ENCODE measurements around the gene IDH3A.

IDH3A gene

DNA sequence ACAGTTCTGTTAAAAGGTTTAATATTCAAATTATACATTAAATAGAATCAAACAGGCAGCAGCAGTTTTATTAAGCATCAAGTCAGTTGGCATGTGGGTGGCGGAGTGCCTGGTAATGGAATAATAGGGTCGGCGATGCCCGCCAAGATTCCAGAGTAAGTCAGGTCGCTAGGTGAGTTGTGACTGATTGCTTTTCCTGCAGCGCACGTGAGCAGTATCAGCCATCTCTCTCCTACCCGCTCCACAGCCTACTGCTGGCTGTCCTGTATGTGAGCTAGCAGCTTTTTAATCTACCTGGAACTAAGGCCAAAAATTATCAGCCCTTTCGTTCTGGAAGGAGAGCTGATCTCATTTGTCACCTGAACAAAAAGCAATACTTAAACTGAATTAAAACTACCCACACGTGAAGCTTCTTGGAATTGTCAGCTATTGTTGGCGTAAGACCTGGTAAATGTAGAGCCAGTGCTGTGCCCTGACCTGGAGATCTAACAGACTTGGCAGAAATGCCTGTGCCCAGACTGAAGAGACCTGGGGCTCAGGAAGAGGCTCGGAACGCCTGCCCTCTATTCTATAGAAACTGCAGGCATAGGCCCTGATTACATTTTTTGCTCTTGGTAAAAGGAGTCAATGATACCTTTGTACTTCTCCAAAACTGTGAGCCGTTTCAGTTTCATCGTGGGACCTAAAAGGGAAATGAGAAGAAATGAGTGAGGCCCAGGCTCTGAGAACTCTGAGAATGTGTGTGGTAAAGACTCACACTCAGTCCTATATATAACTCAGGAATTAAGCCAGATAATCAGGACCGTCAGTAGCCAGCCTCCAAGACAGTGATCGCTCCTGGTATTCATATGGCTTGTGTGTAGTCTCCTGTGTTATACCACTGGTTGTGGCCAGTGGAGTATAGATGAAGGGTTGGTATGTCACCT is 21.9 kb downstream of the IDH3A start:
- no peak for DNase-seq

DNA sequence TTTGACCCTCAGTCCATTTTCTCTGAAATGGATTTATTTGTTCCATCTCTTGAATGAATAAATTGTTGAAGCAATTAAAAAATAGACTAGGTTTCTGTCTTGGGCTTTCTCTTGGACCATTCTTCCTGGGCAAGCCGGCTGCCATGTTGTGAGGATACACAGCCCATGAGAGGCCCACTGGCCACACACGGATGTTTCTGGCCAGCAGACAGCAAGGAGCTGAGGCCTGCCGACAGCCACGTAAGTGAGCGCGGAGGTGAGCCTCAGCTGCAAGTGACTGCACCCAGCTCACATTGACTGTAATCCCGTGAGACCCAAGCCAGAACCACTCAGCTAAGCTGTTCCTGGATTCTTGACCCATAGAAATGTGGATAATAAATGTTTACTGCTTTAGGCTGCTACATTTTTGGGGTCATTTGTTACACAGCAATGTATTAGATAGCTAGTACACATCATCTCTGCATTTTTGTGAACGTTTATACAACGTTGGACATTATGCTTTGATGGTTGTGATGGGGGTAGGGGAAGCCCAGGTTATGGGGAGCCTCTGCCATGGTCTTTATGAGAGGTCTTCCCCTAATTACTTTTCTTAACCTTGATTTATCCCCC is 22.8 kb downstream of the IDH3A start:
- DNase-seq: no peak

DNA sequence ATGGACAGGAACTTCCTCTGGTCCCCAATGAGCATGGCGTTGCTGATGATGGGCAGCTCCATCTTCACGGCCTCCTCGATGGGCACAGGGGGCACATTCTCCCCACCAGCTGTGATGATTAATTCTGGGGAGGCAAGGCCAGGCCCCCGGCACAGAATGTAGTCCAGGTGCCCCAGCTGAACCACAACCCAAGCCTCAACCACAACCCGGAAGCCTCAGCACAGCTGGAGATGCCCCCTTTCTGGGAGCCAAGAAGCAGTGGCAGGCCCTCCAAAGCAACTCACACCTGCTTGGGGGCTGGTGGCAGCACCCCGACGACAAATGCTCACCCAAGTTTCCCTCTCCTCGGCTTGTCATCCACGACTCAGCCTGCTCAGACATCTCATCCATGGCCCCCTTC is 25.2 kb downstream of the IDH3A start:
- no peak for DNase-seq

DNA sequence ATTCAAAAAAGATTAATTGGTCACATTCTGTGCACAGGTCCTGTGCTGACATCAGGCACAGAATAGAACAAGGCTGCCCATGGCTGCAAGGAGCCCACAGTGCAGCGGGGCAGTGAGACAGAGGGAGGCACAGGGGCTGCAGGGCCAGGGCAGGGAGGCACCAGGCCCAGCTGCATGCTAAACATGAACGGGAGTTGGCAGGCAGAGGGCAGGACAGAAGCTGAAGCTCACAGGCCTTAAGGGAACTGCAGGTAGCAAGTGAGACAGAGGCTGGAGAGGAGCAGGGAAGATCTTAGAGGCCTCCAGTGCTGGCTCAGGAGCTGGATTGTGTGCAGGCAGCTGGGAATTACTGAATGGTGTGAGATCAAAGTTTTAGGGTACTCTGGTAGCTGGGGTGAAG is 26.2 kb downstream of the IDH3A start:
- DNase-seq: no peak

DNA sequence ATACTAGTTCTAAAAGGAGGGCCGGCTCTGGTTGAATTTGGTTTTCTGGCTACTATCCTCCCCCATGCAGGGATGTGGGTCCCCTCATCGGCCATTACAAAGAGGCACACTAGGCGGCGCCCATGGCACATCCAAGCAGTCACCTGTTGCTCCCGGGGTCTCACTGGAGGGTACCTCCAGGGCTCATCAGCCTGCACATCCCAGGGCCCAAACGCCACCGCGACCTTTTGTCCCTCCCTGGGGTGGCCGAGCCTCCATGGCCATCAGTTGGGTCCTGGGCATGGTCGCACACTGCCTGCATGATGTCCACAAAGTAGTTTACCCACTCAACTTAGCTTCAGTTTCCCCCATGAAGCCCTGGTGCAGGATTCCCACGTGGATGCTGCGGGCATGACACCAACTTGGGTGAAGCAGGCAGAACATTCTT is 28.3 kb downstream of the IDH3A start:
- peak; percentile 12 for DNase-seq

DNA sequence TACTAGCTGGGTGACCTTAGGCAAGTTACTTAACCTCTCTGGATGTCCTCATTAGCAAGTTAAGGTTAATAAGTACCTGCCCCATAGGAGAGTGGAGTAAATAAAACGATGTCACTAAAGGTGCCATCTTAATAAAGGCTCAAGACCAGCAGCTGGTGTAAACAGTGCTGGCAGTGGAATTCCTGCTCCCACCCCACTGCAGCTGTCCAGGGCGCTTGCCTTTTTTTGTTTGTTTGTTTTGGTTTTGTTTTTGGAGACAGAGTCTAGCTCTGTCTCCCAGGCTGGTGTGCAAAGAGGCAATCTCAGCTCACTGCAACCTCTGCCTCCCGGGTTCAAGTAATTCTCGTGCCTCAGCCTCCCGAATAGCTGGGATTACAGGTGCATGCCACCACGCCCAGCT is 28.9 kb downstream of the IDH3A start:
- no peak for DNase-seq

DNA sequence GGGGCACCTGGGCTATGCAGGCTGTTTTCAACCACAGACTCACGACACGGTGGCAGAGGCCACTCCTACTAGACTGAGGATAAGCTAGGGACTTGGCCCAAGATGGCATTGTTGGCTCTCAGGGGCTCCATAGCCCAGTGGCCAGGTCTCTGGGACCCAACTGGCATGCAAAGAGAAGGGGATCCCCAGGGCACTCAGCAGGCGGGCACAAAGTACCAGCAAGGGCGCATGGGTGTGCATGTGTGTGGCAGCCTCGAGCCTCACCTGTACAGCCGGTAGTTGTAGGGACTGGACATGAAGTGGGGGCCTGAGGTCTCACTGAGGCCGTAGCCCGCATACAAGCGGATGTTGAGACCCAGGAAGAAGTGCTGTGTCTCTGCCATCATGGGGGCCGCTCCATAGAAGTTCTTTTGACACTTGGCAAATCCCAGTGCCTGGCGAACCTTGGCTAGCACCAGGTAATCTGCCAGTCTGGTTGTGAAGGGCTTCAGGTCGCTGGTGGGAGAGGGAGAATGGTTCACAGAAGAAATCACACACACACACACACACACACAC is 30.2 kb downstream of the IDH3A start:
- DNase-seq: no peak

GRCh38 chr15:78179906-78180305 is 30.7 kb downstream of the IDH3A start:
- no peak for DNase-seq

- DNase-seq: no peak
Observed at GRCh38 chr15:78182336-78182700, 33.2 kb downstream of the IDH3A start.

DNA sequence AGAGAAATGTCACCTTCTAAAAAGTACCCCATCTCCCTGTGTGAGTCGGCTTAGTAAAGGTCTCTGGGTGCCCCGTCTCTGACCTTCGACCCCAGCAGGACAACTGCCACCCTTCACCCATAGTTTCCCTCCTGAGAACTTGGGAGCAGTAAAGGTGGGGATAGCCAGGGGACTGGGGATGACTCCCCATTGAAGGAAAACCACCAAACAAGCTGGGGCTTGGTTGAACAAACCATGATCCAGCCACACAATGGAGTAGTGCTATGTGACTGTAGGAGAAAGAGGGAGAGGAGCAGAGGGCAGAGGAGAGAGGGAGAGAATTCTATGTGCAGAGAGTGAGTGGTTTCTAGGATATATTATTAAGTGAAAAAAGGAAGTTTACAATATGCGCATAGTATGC is 33.7 kb downstream of the IDH3A start:
- DNase-seq: no peak

GRCh38 chr15:78192826-78193594 is 43.8 kb downstream of the IDH3A start:
- DNase-seq: no peak

DNA sequence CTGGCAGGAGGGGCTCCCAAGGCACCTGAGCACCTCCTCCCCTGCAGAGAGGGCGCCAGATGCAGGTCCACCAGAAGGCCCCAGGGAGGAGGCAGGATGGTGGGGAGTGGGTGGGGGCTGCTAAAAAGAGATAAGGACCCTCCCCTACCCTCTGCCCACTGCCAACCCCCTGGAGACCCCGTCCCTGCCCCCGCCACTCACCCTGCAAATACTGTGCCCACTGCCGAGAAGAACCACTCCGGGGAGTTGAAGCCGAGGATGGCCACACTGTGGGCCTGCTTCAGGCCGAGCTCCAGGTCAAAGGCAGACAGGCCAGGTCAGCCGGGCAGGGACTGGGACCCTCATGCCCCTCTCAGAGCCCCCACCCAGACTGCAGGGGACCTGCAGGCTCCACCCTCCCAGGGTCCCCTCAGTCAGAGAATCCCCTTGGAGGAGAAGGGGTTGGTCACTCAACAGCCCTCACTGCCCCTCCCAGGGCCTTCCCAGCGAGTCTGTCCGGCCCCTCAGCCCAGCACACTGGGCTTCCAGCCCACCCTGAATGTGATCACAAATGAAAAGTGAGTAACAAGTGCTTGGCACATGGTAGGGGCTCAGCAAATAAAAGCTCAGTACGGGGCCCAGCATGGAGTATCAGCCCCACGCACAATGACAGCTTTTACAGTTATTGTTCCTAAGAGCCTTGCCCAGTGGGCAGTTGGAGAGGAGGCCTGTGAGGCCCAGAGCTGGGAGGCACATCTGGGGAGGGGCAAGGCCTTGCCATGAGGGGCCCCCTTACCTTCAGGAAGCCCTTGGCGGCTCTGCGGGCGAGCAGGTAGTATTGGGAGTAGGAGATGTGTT is 44.8 kb downstream of the IDH3A start:
- no peak for DNase-seq

GRCh38 chr15:78194568-78194925 is 45.4 kb downstream of the IDH3A start:
- no peak for DNase-seq

DNA sequence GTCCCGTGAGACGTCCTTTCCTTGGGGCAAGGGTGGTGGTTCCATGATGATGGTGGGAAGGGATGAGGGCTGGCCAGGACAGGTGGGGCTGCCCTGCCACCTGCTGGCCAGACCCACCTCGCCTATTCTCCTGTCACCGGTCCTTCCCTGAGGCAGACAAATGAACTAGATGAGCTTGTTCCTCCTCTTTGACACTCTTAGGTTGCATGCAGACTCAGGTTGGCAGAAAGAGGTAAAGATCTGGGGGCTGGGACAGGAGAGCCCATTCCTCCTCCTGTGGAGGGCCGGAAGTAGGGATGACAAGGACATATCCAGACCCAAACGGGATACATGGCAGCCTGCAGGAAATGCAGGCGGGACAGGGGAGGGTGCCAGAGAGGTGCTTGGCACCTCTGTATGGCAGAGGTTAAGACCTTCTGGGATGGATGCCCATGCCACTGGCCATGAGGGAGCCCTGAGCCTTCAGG is 46.6 kb downstream of the IDH3A start:
- DNase-seq: no peak

DNA sequence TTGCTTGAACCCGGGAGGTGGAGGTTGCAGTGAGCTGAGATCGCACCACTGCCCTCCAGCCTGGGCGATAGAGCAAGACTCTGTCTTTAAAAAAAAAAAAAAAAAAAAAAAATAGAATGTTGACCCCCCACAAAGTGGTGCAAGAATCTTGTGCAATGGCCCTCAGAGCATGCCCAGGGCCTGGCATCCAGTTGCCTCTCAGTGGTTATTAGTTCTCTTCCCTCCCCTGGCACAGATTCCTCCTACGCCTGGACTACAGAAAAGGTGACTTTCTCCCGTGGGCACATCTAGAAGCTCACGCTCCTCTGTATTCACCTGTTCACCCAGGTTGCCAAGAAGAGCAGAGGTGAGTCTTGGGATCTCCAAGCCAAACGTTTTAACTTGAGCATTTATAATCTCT is 48.5 kb downstream of the IDH3A start:
- DNase-seq: no peak

DNA sequence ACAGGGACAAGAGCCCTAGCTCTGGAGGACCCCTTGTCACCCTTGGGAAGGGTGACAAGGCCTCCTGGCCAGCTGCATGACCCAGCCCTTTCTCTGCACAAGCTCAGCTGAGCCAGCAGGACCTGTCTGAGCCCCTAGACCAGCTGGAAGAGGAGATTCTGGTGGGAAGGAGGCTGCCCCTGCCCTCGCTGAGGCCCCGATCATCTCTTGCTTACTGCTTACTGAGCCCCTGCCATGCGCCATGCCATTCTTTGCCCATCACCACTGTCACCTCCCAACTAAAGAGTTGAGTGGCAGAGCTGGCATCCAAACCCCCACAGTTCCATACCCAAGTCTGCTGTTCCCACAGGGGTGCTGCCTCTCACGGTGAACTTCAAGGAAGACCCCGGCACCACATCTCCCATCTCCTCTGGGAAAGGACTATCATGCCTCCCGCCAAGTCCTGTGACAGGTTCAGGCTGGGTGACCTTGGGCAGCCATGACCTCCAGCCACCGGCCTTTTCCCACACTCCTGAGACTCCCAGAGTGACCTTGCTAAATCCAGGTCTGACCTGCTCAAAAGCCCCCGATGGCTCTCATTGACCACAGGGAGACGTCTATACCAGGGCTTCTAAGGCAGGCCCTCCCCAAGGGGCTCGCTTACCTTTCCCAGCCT is 51.2 kb downstream of the IDH3A start:
- no peak for DNase-seq

GRCh38 chr15:78201281-78202190 is 52.4 kb downstream of the IDH3A start:
- DNase-seq: no peak

DNA sequence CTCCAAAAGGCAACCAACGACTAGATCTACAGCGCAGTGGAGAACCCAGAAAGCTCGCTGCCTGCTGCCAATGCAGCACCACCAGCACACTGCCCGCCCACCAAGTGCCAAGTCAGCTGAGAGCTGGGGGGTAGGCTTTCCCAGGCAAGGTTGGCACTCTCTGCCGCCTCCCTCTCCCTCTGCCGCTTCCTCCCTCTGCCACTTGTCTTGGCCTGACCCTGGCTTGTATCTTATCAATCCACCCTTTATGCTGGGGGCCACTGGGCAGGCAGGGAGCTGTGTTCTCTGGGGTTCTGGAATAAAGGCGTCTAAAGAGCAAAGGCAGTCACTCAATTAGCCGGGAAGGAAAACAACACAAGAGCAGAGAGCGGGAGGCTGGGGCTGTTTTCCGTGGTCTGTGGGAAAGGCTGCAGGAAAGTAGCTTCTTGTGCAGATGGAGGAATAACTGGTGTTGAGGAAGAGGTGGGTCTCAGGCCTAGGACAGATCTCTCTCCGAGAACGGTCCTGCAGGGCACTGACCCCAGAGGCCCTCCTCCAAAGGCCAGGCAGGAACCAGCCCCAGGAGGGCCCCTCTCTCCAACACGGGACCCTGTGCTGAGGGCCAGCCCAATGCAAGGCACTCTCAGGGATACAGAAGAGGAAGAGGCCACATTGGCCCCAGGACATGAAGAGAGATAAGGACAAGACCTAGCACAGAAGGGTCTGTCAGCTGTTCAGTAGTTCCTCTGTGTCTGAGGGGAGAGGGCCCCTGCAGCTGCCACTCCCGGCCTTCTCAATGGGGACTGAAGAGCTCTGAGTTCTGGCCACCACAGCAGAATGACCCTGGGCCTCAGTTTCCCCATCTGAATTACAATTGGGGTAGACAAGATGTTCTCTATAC is 54.4 kb downstream of the IDH3A start:
- DNase-seq: no peak

All from fibroblast of skin of right biceps (primary cell).